ENCODE measurements around the gene B4GALT4.
"Not testable (repeated sequence)": the region's sequence is repeated elsewhere in the genome, so short reads cannot be mapped to it uniquely, and the experiment has no call there.

B4GALT4 gene

GRCh38 chr3:119240591-119241434, at the start of gene B4GALT4:
Gene B4GALT4, minus strand, starts transcription at chr3:119240878. Its CDS starts 10,779 bp downstream, at chr3:119230099.
- DNase-seq, result peak; percentile 68

GRCh38 chr3:119289404-119289770, 48.7 kb upstream of the B4GALT4 start:
- no peak for DNase-seq

- DNase-seq, result no peak
Measured at GRCh38 chr3:119288669-119289403, 48.2 kb upstream of the B4GALT4 start.

GRCh38 chr3:119279584-119280243, 39.0 kb upstream of the B4GALT4 start:
- no peak for DNase-seq

GRCh38 chr3:119279101-119279554, 38.5 kb upstream of the B4GALT4 start:
- no peak for DNase-seq

GRCh38 chr3:119276680-119277079, 36.0 kb upstream of the B4GALT4 start:
- DNase-seq, result no peak

GRCh38 chr3:119270212-119270611, 29.5 kb upstream of the B4GALT4 start:
- not testable (repeated sequence) for DNase-seq

- DNase-seq, result no peak
Measured at GRCh38 chr3:119261055-119261454, 20.4 kb upstream of the B4GALT4 start.

- no peak for DNase-seq
Measured at GRCh38 chr3:119259821-119260220, 19.1 kb upstream of the B4GALT4 start.

GRCh38 chr3:119258915-119259314, 18.2 kb upstream of the B4GALT4 start:
- DNase-seq, result no peak

- DNase-seq, result no peak
Measured at GRCh38 chr3:119257654-119258410, 17.2 kb upstream of the B4GALT4 start.

GRCh38 chr3:119257111-119257510, 16.4 kb upstream of the B4GALT4 start:
- no peak for DNase-seq

GRCh38 chr3:119255214-119255613, 14.5 kb upstream of the B4GALT4 start:
- DNase-seq, result no peak

- peak; percentile 19 for DNase-seq
Measured at GRCh38 chr3:119245778-119246177, 5.1 kb upstream of the B4GALT4 start.

- DNase-seq, result no peak
Measured at GRCh38 chr3:119243712-119244111, 3.0 kb upstream of the B4GALT4 start.

- DNase-seq, result not testable (repeated sequence)
Measured at GRCh38 chr3:119243058-119243529, 2.4 kb upstream of the B4GALT4 start.

GRCh38 chr3:119242387-119243057, 1.8 kb upstream of the B4GALT4 start:
- DNase-seq, result not testable (repeated sequence)

GRCh38 chr3:119240101-119240590, 532 bp downstream of the B4GALT4 start:
- peak; percentile 32 for DNase-seq

- DNase-seq, result peak; percentile 11
Measured at GRCh38 chr3:119239206-119239820, 1.4 kb downstream of the B4GALT4 start.

- no peak for DNase-seq
Measured at GRCh38 chr3:119238363-119238762, 2.3 kb downstream of the B4GALT4 start.

- no peak for DNase-seq
Measured at GRCh38 chr3:119237299-119237698, 3.4 kb downstream of the B4GALT4 start.
